Heart right ventricle (tissue), 16 donors: Measurements from ENCODE around the gene RALA. TPM values are rescaled to one million over a fixed set of nuclear protein-coding genes. Genes with fewer than 3 reads are reported as not detected.
"Not testable (repeated sequence)": the region's sequence is repeated elsewhere in the genome, so short reads cannot be mapped to it uniquely, and the experiment has no call there.

Experiments
- ATAC-seq, 8 donors: fragments of 200-7000 bp; cut with Tn5 transposase; one replicate each; pipeline ENCODE4 v1.9.1; 2020; ENCODE audit warnings: mild to moderate bottlenecking in 8 of 8, moderate library complexity in 8 of 8, moderate number of reproducible peaks in 1 of 8
- DNase-seq, 2 donors: peaks; one replicate each; pipeline ENCODE4 v3.0.0-alpha.2; 2020
- H3K27ac ChIP-seq, 10 donors: fragments of 200-600 bp; sonication (generic) in 2 of 10; one replicate each; pipeline versions ENCODE4 v1.5.0 to v1.8.0; 2020 to 2022; ENCODE audit warnings: mild to moderate bottlenecking in 3 of 10
- H3K27me3 ChIP-seq, 7 donors: fragments of 200-600 bp; one replicate each; pipeline ENCODE4 v1.8.0; 2021 to 2022; ENCODE audit warnings: mild to moderate bottlenecking in 2 of 7
- H3K36me3 ChIP-seq, 9 donors: fragments of 200-600 bp; sonication (generic) in 1 of 9; one replicate each; pipeline versions ENCODE4 v1.5.0 to v1.8.0; 2020 to 2022; ENCODE audit warnings: mild to moderate bottlenecking in 2 of 9
- H3K4me1 ChIP-seq, 9 donors: fragments of 200-600 bp; sonication (generic) in 1 of 9; one replicate each; pipeline versions ENCODE4 v1.5.0 to v1.8.0; 2020 to 2022; ENCODE audit warnings: mild to moderate bottlenecking in 4 of 9
- H3K4me3 ChIP-seq, 10 donors: fragments of 200-600 bp; sonication (generic) in 2 of 10; one replicate each; pipeline versions ENCODE4 v1.5.0 to v1.8.0; 2020 to 2022; ENCODE audit warnings: mild to moderate bottlenecking in 7 of 10, moderate library complexity in 2 of 10
- H3K9me3 ChIP-seq, 11 donors: fragments of 200-600 bp in 10 of 11; sonication (generic) in 2 of 11; one replicate each; pipeline versions ENCODE4 v1.5.0 to v1.8.0; 2013 to 2022; ENCODE audit warnings: mild to moderate bottlenecking in 2 of 11, control low read depth in 1 of 11, moderate library complexity in 1 of 11
- CTCF ChIP-seq, 9 donors: fragments of 200-600 bp; sonication (generic) in 2 of 9; IDR thresholded peaks; one replicate each; pipeline versions ENCODE4 v1.5.0 to v1.8.0; 2021 to 2022; ENCODE audit warnings: antibody characterized with exemption in 9 of 9, mild to moderate bottlenecking in 5 of 9, moderate library complexity in 1 of 9
- WGBS, 2 donors: extraction: QIAGEN DNeasy Blood & Tissue Kit; methylation state at CpG; one replicate each; pipeline ENCODE4 v1.1.7; 2013; ENCODE audit warnings: inconsistent platforms in 1 of 2; 5-methylcytosine and 5-hydroxymethylcytosine counted together
- intact Hi-C, 10 donors: fragments of 100-400 bp; cut with DNase I; formaldehyde crosslinking; loops; one replicate each; pipeline versions ENCODE4 v1.11.1 to v1.14.2; 2022
- polyA plus RNA-seq, 2 donors: library from polyadenylated mRNA; stranded (reverse); fragments of 200-250 nt; gene quantifications; one replicate each; pipeline ENCODE4 v1.2.3, GENCODE V29; 2013
- total RNA-seq, 10 donors: library from RNA; stranded (reverse); fragmentation: NEBNext Ultra II Directional in 3 of 10; extraction: Animal tissue kit (Norgen Biotek cat#: 25700) in 3 of 10; gene quantifications; one replicate each; pipeline versions ENCODE4 v1.2.1 to v1.2.4, GENCODE V29; 2021 to 2023
- donor health status: Arrhythmogenic right ventricular cardiomyopathy.
- donor health status: ischemic (EF 13 %, LVEDD 7.1; RV severe dilation, severe dysfunction).
- donor health status: healthy with polysubstance abuse.
- donor health status: DM: no; HTN: yes; CAD: no.
- donor health status: DM: no; HTN: no; CAD: no.
- donor health status: ischemic (EF 25% LVEDD 6.9; RV normal size, moderate dysfunction).
- donor health status: ischemic (EF 25% LVEDD 5.7; RV mildly dilated, moderate dysfunction).
- donor health status: healthy.
- donor health status: DM: yes; HTN: yes; CAD: no.
- donor health status: Ischemic cardiomyopathy.
- donor health status: ischemic (EF 35%, LVEDD 5.7; RV mildly dilated, moderate dysfunction).
- donor health status: nonischemic (EF 11% LVEDD 7.7; RV severe dilation, severe dysfunction).
- donor health status: DM: yes; HTN: yes; CAD: no.
- donor health status: PGD.
- donor health status: ischemic (EF 29% LVEDD 5.4; RV normal size, mild dysfunction).
- donor health status: nonischemic (EF 23%, LVEDD 6.1; RV moderate dilation, normal function).

The RALA gene
- total and polyA plus RNA-seq, 12 donors: 15.2 to 32.7 (median 21.6) TPM

GRCh38 chr7:39667341-39667923, 44.1 kb downstream of the RALA start:
- Histone ChIP-seq H3K4me3 (no peak overlapping the region), H3K27ac (peak overlapping the region in 1 of 10 donors; percentile 9), H3K36me3 (no peaks in the 10 kb centered on the region), H3K27me3 (no peaks in the 10 kb centered on the region), H3K9me3 (peaks cover 0 to 12% (median 0%) of the 10 kb centered on the region in 11 donors), H3K4me1 (peaks cover 3 to 62% (median 40%) of the 10 kb centered on the region in 9 donors)
- 34 to 44% methylated on average over 3 of the region's 3 CpGs for WGBS, 2 donors
- ATAC-seq (peak in 4 of 8 donors; percentile 25 to 63 (median 56)), DNase-seq (no peak)
- TF ChIP-seq CTCF (IDR thresholded peaks at IDR 0.05): no peak
- intact Hi-C loops: no loop called here

- H3K9me3 ChIP-seq, H3K27ac ChIP-seq, DNase-seq, H3K4me3 ChIP-seq, H3K27me3 ChIP-seq, H3K36me3 ChIP-seq, ATAC-seq, intact Hi-C loops: not testable (repeated sequence)
- WGBS, 2 donors: 97% methylated on average over 4 of the region's 4 CpGs
- H3K4me1 ChIP-seq: peaks cover 3 to 67% (median 45%) of the 10 kb centered on the region in 9 donors
These were observed 44.9 kb downstream of the RALA start for GRCh38 chr7:39668280-39668679.

- no peak overlapping the region for H3K27ac ChIP-seq
- intact Hi-C loops: loop anchor here in 2 of 10 donors (10.0 kb wide), 1 partner anchor 45 kb away; the partner anchor contains the start of gene RALA (in 2 of the 2)
- TF ChIP-seq CTCF (IDR thresholded peaks at IDR 0.05): no peak
- H3K4me1 ChIP-seq: peaks cover 3 to 73% (median 54%) of the 10 kb centered on the region in 9 donors
- DNase-seq (no peak), ATAC-seq (no peak)
- no peaks in the 10 kb centered on the region for H3K9me3 ChIP-seq
- 95 to 98% methylated on average over 2 of the region's 2 CpGs for WGBS, 2 donors
- H3K27me3 ChIP-seq: no peaks in the 10 kb centered on the region
- H3K4me3 ChIP-seq: no peak overlapping the region
- H3K36me3 ChIP-seq: no peaks in the 10 kb centered on the region
These were observed 46.7 kb downstream of the RALA start for GRCh38 chr7:39670052-39670451.

- intact Hi-C loops: loop anchor here in 2 of 10 donors (10.0 kb wide), 1 partner anchor 46 kb away; the partner anchor contains the start of gene RALA (in 2 of the 2)
- ATAC-seq: no peak
- Histone ChIP-seq H3K9me3 (no peaks in the 10 kb centered on the region), H3K4me3 (no peak overlapping the region), H3K36me3 (no peaks in the 10 kb centered on the region), H3K4me1 (peaks cover 3 to 72% (median 46%) of the 10 kb centered on the region in 9 donors), H3K27me3 (no peaks in the 10 kb centered on the region), H3K27ac (no peak overlapping the region)
- TF ChIP-seq CTCF (IDR thresholded peaks at IDR 0.05): no peak
- DNase-seq: no peak
- WGBS, 2 donors: 0% methylated on average over 1 of the region's 1 CpG
These were observed 47.6 kb downstream of the RALA start for GRCh38 chr7:39670934-39671333.

- intact Hi-C loops: loop anchor here in 2 of 10 donors (10.0 kb wide), 1 partner anchor 47 kb away; the partner anchor contains the start of gene RALA (in 2 of the 2)
- no peak for TF ChIP-seq CTCF (IDR thresholded peaks at IDR 0.05)
- H3K27ac ChIP-seq: peak overlapping the region in 1 of 10 donors; percentile 31
- peaks cover 0 to 4% (median 0%) of the 10 kb centered on the region in 11 donors for H3K9me3 ChIP-seq
- ATAC-seq: peak in 1 of 8 donors; percentile 15
- DNase-seq: peak in 1 of 2 donors; percentile 32
- H3K4me1 ChIP-seq: peaks cover 3 to 63% (median 35%) of the 10 kb centered on the region in 9 donors
- H3K36me3 ChIP-seq: no peaks in the 10 kb centered on the region
- H3K4me3 ChIP-seq: no peak overlapping the region
- no peaks in the 10 kb centered on the region for H3K27me3 ChIP-seq
These were observed 48.8 kb downstream of the RALA start for GRCh38 chr7:39672176-39672575.
